Vagina (tissue), 2 donors: ENCODE data around the gene PCP4L1. TPM values are rescaled to one million over a fixed set of nuclear protein-coding genes. Genes with fewer than 3 reads are reported as not detected.
"Not testable (repeated sequence)": the region's sequence is repeated elsewhere in the genome, so short reads cannot be mapped to it uniquely, and the experiment has no call there.

ENCODE experiments used
- DNase-seq, 2 donors: peaks; one replicate each; pipeline ENCODE4 v3.0.0-alpha.2; 2017; ENCODE audit errors: extremely low spot score in 2 of 2
- H3K27ac ChIP-seq: fragments of 200-600 bp; sonication (generic); one replicate; pipeline ENCODE4 v1.5.1; 2019
- H3K27me3 ChIP-seq: fragments of 200-600 bp; sonication (generic); one replicate; pipeline ENCODE4 v1.5.1; 2019
- H3K36me3 ChIP-seq, 2 donors: fragments of 200-600 bp; sonication (generic); one replicate each; pipeline ENCODE4 v1.5.1; 2017 to 2019
- H3K4me1 ChIP-seq: fragments of 200-600 bp; sonication (generic); one replicate; pipeline ENCODE4 v1.5.1; 2019
- H3K4me3 ChIP-seq, 2 donors: fragments of 200-600 bp; sonication (generic); 1 replicate in 1 of 2; 2 replicates in 1 of 2; pipeline ENCODE4 v1.5.1; 2016 to 2019
- H3K9me3 ChIP-seq: fragments of 200-600 bp; sonication (generic); one replicate; pipeline ENCODE4 v1.5.1; 2019
- CTCF ChIP-seq, 3 experiments: fragments of 450-650 bp in 2 of 3; fragments of 200-600 bp in 1 of 3; sonication (generic) in 1 of 3; IDR thresholded peaks; one replicate each; pipeline ENCODE4 v1.5.1; 2017 to 2019; ENCODE audit warnings: antibody characterized with exemption in 3 of 3, mild to moderate bottlenecking in 2 of 3, moderate library complexity in 2 of 3
- POLR2A ChIP-seq, 2 donors: fragments of 450-650 bp; IDR thresholded peaks; one replicate each; pipeline ENCODE4 v1.6.1; 2017; ENCODE audit warnings: antibody characterized with exemption in 2 of 2, mild to moderate bottlenecking in 2 of 2, moderate library complexity in 2 of 2
- POLR2AphosphoS5 ChIP-seq, 2 donors: sonication (generic); formaldehyde crosslinking; IDR thresholded peaks; one replicate each; pipeline ENCODE4 v1.9.0; 2017; ENCODE audit warnings: antibody characterized with exemption in 2 of 2, mild to moderate bottlenecking in 2 of 2, low read depth in 1 of 2; ENCODE audit not compliant: insufficient read depth in 1 of 2
- intact Hi-C: fragments of 100-400 bp; cut with DNase I; formaldehyde crosslinking; loops from one replicate; pipeline ENCODE4 v1.15.1; 2023
- total RNA-seq: library from RNA; depleted of rRNA; stranded (reverse); fragments of >200 nt; gene quantifications from one replicate; pipeline ENCODE4 v1.2.3, GENCODE V29; 2016

PCP4L1 gene
- total RNA-seq, 1 donor from 2014 or later = 3.7 TPM

- H3K4me1 ChIP-seq = peaks cover 17% of the 10 kb centered on the region
- H3K27ac ChIP-seq = peak within 1 kb of the TSS; percentile 91
- DNase-seq = peak in 1 of 2 donors; percentile 95
- peak within 1 kb of the TSS; percentile 61 to 78 for H3K4me3 ChIP-seq
- H3K27me3 ChIP-seq = no peaks in the 10 kb centered on the region
- peak in 1 of 2 donors; percentile 69 for TF ChIP-seq POLR2A (IDR thresholded peaks at IDR 0.05)
- TF ChIP-seq CTCF (IDR thresholded peaks at IDR 0.05) = no peak
- peak; percentile 91 to 95 for TF ChIP-seq POLR2AphosphoS5 (IDR thresholded peaks at IDR 0.05; ENCODE audit: insufficient read depth in 1 of 2, low read depth in 1 of 2)
- H3K36me3 ChIP-seq = peaks cover 0 to 4% of the 10 kb centered on the region in 2 donors
- H3K9me3 ChIP-seq = no peaks in the 10 kb centered on the region
- intact Hi-C loops = loop anchor here (10.0 kb wide), 1 partner anchor 70 kb away; no protein-coding TSS in a partner anchor
Measured at GRCh38 chr1:161314201-161314981, 55.8 kb downstream of the PCP4L1 start, which contains the start of gene SDHC. TSS of gene SDHC (plus strand) at chr1:161314381. CDS start at chr1:161314406, 25 bp downstream.

- intact Hi-C loops = loop anchor here (10.0 kb wide), 1 partner anchor 69 kb away; no protein-coding TSS in a partner anchor
- not testable (repeated sequence) for H3K36me3 ChIP-seq, DNase-seq, H3K27me3 ChIP-seq, H3K9me3 ChIP-seq, H3K27ac ChIP-seq, H3K4me3 ChIP-seq
- H3K4me1 ChIP-seq = peaks cover 17% of the 10 kb centered on the region
Measured at GRCh38 chr1:161315841-161316674, 57.5 kb downstream of the PCP4L1 start.

DNA sequence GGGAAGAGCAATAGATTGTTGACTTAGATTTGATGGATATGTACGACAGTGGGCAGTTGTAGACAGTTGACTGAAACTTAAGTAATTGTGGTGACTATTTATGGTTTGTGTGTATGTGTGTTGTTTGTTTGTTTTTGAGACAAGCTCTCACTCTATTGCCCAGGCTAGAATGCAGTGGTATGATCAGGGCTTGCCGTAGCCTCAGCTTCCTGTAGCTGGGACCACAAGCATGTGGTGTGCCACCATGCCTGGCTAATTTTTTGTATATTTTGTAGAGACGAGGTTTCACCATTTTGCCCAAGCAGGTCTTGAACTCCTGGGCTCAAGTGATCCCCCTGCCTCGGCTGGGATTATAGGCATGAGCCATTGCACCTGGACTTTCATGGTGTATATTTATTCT, 65.5 kb downstream of the PCP4L1 start:
- intact Hi-C loops = no loop called here
- no peak overlapping the region for H3K4me3 ChIP-seq
- TF ChIP-seq CTCF (IDR thresholded peaks at IDR 0.05) = no peak
- no peak for TF ChIP-seq POLR2A (IDR thresholded peaks at IDR 0.05)
- no peak for TF ChIP-seq POLR2AphosphoS5 (IDR thresholded peaks at IDR 0.05; ENCODE audit: insufficient read depth in 1 of 2, low read depth in 1 of 2)
- H3K4me1 ChIP-seq = no peaks in the 10 kb centered on the region
- no peak overlapping the region for H3K27ac ChIP-seq
- peaks cover 0 to 40% of the 10 kb centered on the region in 2 donors for H3K36me3 ChIP-seq
- H3K9me3 ChIP-seq = no peaks in the 10 kb centered on the region
- DNase-seq = peak in 1 of 2 donors; percentile 6
- no peaks in the 10 kb centered on the region for H3K27me3 ChIP-seq

DNA sequence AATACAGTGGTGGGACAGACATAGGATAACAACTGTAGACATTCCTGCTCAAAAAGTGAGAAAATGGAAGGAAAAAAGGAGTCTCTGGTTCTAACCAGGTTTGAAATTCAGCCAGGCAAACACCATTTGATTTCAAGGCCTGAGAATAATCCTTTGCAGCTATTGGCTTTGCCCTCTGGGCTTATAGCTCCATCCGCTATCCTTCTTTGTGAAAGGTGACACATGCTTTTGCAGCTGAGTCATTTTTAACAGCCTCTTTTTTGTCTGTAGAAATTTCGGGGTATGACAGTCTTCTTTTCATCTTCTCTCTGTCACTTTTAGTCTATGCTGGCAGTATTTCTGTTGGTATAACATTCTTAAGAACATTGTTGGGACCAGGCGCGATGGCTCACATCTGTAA, 71.8 kb downstream of the PCP4L1 start:
- no peak for DNase-seq
- no peak for TF ChIP-seq POLR2AphosphoS5 (IDR thresholded peaks at IDR 0.05; ENCODE audit: insufficient read depth in 1 of 2, low read depth in 1 of 2)
- TF ChIP-seq CTCF (IDR thresholded peaks at IDR 0.05) = no peak
- no peak for TF ChIP-seq POLR2A (IDR thresholded peaks at IDR 0.05)
- H3K27me3 ChIP-seq = no peaks in the 10 kb centered on the region
- H3K27ac ChIP-seq = no peak overlapping the region
- no peaks in the 10 kb centered on the region for H3K9me3 ChIP-seq
- no peaks in the 10 kb centered on the region for H3K4me1 ChIP-seq
- intact Hi-C loops = no loop called here
- H3K4me3 ChIP-seq = no peak overlapping the region
- H3K36me3 ChIP-seq = peaks cover 0 to 56% of the 10 kb centered on the region in 2 donors

GRCh38 chr1:161333166-161333565, 74.6 kb downstream of the PCP4L1 start:
- H3K4me1 ChIP-seq = no peaks in the 10 kb centered on the region
- H3K27ac ChIP-seq = no peak overlapping the region
- no peaks in the 10 kb centered on the region for H3K27me3 ChIP-seq
- H3K9me3 ChIP-seq = no peaks in the 10 kb centered on the region
- intact Hi-C loops = no loop called here
- H3K36me3 ChIP-seq = peaks cover 0 to 44% of the 10 kb centered on the region in 2 donors
- TF ChIP-seq CTCF (IDR thresholded peaks at IDR 0.05) (no peak), POLR2A (IDR thresholded peaks at IDR 0.05) (no peak), POLR2AphosphoS5 (IDR thresholded peaks at IDR 0.05; ENCODE audit: insufficient read depth in 1 of 2, low read depth in 1 of 2) (no peak)
- DNase-seq = no peak
- no peak overlapping the region for H3K4me3 ChIP-seq
